Thymus (tissue), 11 donors: ENCODE measurements around the gene MAOB. TPM values are rescaled to one million over a fixed set of nuclear protein-coding genes. Genes with fewer than 3 reads are reported as not detected.

Source experiments
- DNase-seq, 9 donors: peaks; one replicate each; pipeline ENCODE4 v3.0.0-alpha.2; 2013; ENCODE audit warnings: low spot score in 9 of 9, low read depth in 6 of 9, missing footprints in 1 of 9
- H3K27ac ChIP-seq, 2 donors: one replicate each; pipeline ENCODE4 v1.5.1; 2013; ENCODE audit warnings: control low read depth in 1 of 2, low read depth in 1 of 2, low read length in 1 of 2, mild to moderate bottlenecking in 1 of 2, moderate library complexity in 1 of 2
- H3K27me3 ChIP-seq, 2 donors: one replicate each; pipeline ENCODE4 v1.5.1; 2013; ENCODE audit warnings: low read length in 1 of 2; ENCODE audit not compliant: control insufficient read depth in 2 of 2, insufficient read depth in 1 of 2
- H3K36me3 ChIP-seq, 2 donors: one replicate each; pipeline ENCODE4 v1.5.1; 2013; ENCODE audit warnings: low read length in 1 of 2, mild to moderate bottlenecking in 1 of 2, moderate library complexity in 1 of 2; ENCODE audit not compliant: control insufficient read depth in 2 of 2, insufficient read depth in 2 of 2
- H3K4me1 ChIP-seq, 2 donors: one replicate each; pipeline ENCODE4 v1.5.1; 2013; ENCODE audit warnings: low read length in 2 of 2; ENCODE audit not compliant: control insufficient read depth in 2 of 2, insufficient read depth in 2 of 2
- H3K4me3 ChIP-seq, 2 donors: one replicate each; pipeline ENCODE4 v1.5.1; 2013; ENCODE audit warnings: low read length in 2 of 2, control low read depth in 1 of 2, mild to moderate bottlenecking in 1 of 2
- H3K9me3 ChIP-seq, 2 donors: one replicate each; pipeline ENCODE4 v1.5.1; 2013; ENCODE audit warnings: low read length in 1 of 2, mild to moderate bottlenecking in 1 of 2; ENCODE audit not compliant: control insufficient read depth in 2 of 2, insufficient read depth in 1 of 2
- WGBS: extraction: QIAGEN DNeasy Blood & Tissue Kit; methylation state at CpG from one replicate; pipeline ENCODE4 v1.1.7; 2013; 5-methylcytosine and 5-hydroxymethylcytosine counted together
- polyA plus RNA-seq: library from polyadenylated mRNA; stranded (reverse); fragments of 200-250 nt; gene quantifications from one replicate; pipeline ENCODE4 v1.2.3, GENCODE V29; 2013
- total RNA-seq: library from RNA; stranded (reverse); fragments of 120-200 nt; gene quantifications from one replicate; pipeline ENCODE4 v1.2.4, GENCODE V29; 2013
- donor health status: healthy.

Gene MAOB
- total and polyA plus RNA-seq, 2 donors, result 0.85 to 5.0 TPM

DNA sequence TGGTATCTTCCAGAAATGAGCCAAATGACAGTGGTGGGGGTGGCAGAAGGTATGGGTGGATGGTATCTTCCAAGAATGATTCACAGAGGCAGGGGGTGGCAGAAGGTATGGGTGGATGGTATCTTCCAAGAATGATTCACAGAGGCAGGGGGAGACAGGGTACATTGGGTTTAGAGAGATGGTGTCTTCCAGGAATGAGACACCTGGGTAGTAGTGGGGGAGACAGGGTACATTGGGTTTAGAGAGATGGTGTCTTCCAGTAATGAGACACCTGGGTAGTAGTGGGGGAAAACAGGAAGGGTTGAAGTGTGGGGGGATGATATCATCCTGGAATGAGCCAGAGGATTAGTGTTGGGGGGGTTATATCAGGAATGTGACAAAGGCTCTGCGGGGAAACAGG lies 164.2 kb downstream of the MAOB start:
- Histone ChIP-seq H3K27ac (no peak overlapping the region), H3K27me3 (no peaks in the 10 kb centered on the region), H3K4me3 (no peak overlapping the region), H3K36me3 (no peaks in the 10 kb centered on the region), H3K4me1 (no peaks in the 10 kb centered on the region), H3K9me3 (peaks cover 0 to 3% of the 10 kb centered on the region in 2 donors)
- WGBS, result 97% methylated on average over 1 of the region's 1 CpG
- no peak for DNase-seq

DNA sequence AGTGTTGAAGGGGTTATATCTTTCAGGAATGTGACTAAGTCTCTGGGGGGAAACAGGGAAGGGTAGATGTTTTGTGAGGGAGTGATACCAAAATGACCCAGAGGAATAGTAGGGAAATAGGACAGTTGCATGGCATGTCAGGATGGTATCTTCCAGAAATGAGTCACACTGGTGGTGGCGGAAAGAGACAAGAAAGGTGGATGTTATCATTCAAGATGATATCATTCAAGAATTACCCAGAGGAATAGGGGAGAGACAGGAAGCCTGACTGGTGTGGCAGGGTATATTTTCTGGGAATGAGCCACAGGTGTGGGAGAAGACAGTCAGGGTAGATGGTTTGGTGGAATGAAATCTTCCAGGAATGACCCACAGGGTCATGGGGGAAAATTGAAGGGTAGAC lies 165.1 kb downstream of the MAOB start:
- Histone ChIP-seq H3K4me3 (no peak overlapping the region), H3K27me3 (no peaks in the 10 kb centered on the region), H3K36me3 (no peaks in the 10 kb centered on the region), H3K4me1 (no peaks in the 10 kb centered on the region), H3K9me3 (peaks cover 0 to 3% of the 10 kb centered on the region in 2 donors), H3K27ac (no peak overlapping the region)
- 100% methylated on average over 1 of the region's 1 CpG for WGBS
- DNase-seq, result no peak

DNA sequence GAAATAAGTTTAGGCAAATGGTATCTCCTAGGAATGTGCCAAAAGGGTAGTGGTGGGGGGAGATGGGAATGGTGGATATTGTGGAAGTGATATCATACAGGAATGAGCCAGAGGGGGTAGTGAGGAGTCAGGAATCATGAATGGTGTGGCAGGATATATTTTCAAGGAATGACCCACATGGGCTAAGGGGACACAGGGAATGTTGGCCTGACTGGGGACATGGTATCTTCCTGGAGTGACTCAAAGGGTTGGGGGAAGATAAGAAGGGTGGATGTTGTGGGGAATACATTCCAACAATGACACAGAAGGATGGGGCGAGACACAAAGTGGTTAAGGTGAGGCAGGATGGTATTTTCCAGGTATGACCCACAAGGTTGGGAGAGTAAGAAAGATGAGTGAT lies 165.6 kb downstream of the MAOB start:
- 100% methylated on average over 1 of the region's 1 CpG for WGBS
- Histone ChIP-seq H3K36me3 (no peaks in the 10 kb centered on the region), H3K4me3 (no peak overlapping the region), H3K9me3 (peaks cover 0 to 3% of the 10 kb centered on the region in 2 donors), H3K4me1 (no peaks in the 10 kb centered on the region), H3K27me3 (no peaks in the 10 kb centered on the region), H3K27ac (no peak overlapping the region)
- no peak for DNase-seq

Other genes starting within 250 kb of the MAOB start
- gene MAOA, start 226.2 kb downstream of the MAOB start, total RNA-seq, result 0.99 TPM
- 51.3 TPM for gene MAOA, start 226.2 kb downstream of the MAOB start, polyA plus RNA-seq
- 0.05 TPM for gene NDP, start 90.9 kb upstream of the MAOB start, total RNA-seq
- gene NDP, start 90.9 kb upstream of the MAOB start, polyA plus RNA-seq, result 0.21 TPM